OCI-LY3 (cell line): ENCODE data around the gene TMEM161B.
"Not testable (repeated sequence)": the region's sequence is repeated elsewhere in the genome, so short reads cannot be mapped to it uniquely, and the experiment has no call there.

ENCODE experiments used
- CTCF ChIP-seq: fragments of 200-600, 300-600 bp; sonication (generic); IDR thresholded peaks from 2 replicates; pipeline ENCODE4 v1.5.1; 2014; ENCODE audit warnings: antibody characterized with exemption, low read length, low read depth
- EZH2phosphoT487 ChIP-seq: fragments of 200-600 bp; shearing (Covaris generic); IDR thresholded peaks from 2 replicates; pipeline ENCODE4 v1.6.1; 2018; ENCODE audit warnings: antibody characterized with exemption, mixed run types, low read depth

- not testable (repeated sequence) for TF ChIP-seq CTCF, EZH2phosphoT487
Measured at GRCh38 chr5:88177486-88177885, 91.2 kb downstream of the TMEM161B start.
